Stimulated activated CD8-positive, alpha-beta memory T cell treated with anti-CD3 and anti-CD28 coated beads, Interleukin-15, amount 100 ng/mL, for 4 hours (primary cell): ENCODE results near the gene GALNT10.
A peak's percentile ranks its signal among the peaks of the same experiment; 100 is the strongest.

Experiments
- DNase-seq, 2 donors: peaks; one replicate each; pipeline ENCODE4 v3.0.0-alpha.2; 2020; ENCODE audit warnings: low read depth in 2 of 2

GALNT10 gene

GRCh38 chr5:154442801-154443200 lies 252.3 kb downstream of the GALNT10 start:
- DNase-seq: no peak

GRCh38 chr5:154444556-154445421 lies 254.3 kb downstream of the GALNT10 start:
- no peak for DNase-seq

- DNase-seq: peak; percentile 85 to 90
These were observed 255.1 kb downstream of the GALNT10 start, which contains the start of gene SAP30L for GRCh38 chr5:154445422-154446194. Gene SAP30L, plus strand, starts transcription at chr5:154445997. Its CDS starts 608 bp downstream, at chr5:154446605.

GRCh38 chr5:154446195-154447088 lies 255.9 kb downstream of the GALNT10 start:
- DNase-seq: peak in 1 of 2 donors; percentile 7

- no peak for DNase-seq
These were observed 256.7 kb downstream of the GALNT10 start for GRCh38 chr5:154447089-154447725.

- no peak for DNase-seq
These were observed 259.3 kb downstream of the GALNT10 start for GRCh38 chr5:154449786-154450185.

- DNase-seq: no peak
These were observed 261.4 kb downstream of the GALNT10 start for GRCh38 chr5:154451957-154452356.

GRCh38 chr5:154455585-154455984 lies 265.1 kb downstream of the GALNT10 start:
- no peak for DNase-seq

- no peak for DNase-seq
These were observed 266.0 kb downstream of the GALNT10 start for GRCh38 chr5:154456540-154456939.

- no peak for DNase-seq
These were observed 268.5 kb downstream of the GALNT10 start for GRCh38 chr5:154459015-154459414.

GRCh38 chr5:154460172-154460571 lies 269.6 kb downstream of the GALNT10 start:
- DNase-seq: no peak

- no peak for DNase-seq
These were observed 271.0 kb downstream of the GALNT10 start for GRCh38 chr5:154461531-154461930.

GRCh38 chr5:154464438-154464837 lies 273.9 kb downstream of the GALNT10 start:
- no peak for DNase-seq

- no peak for DNase-seq
These were observed 274.6 kb downstream of the GALNT10 start for GRCh38 chr5:154465169-154465568.

- no peak for DNase-seq
These were observed 275.6 kb downstream of the GALNT10 start for GRCh38 chr5:154466147-154466546.

GRCh38 chr5:154466671-154467070 lies 276.1 kb downstream of the GALNT10 start:
- no peak for DNase-seq

GRCh38 chr5:154467655-154468354 lies 277.3 kb downstream of the GALNT10 start:
- peak; percentile 27 for DNase-seq

GRCh38 chr5:154470137-154470536 lies 279.6 kb downstream of the GALNT10 start:
- no peak for DNase-seq
